GM12874 (cell line): ENCODE measurements around the gene RBM15B.

Experiments
- TF ChIP-seq, protein P1 (sequence below): IDR thresholded peaks from 2 replicates; pipeline ENCODE4 v1.5.1; 2011; ENCODE audit warnings: low read depth, mild to moderate bottlenecking, control low read depth, low read length, moderate library complexity; ENCODE audit not compliant: insufficient read depth

The RBM15B gene, protein sequence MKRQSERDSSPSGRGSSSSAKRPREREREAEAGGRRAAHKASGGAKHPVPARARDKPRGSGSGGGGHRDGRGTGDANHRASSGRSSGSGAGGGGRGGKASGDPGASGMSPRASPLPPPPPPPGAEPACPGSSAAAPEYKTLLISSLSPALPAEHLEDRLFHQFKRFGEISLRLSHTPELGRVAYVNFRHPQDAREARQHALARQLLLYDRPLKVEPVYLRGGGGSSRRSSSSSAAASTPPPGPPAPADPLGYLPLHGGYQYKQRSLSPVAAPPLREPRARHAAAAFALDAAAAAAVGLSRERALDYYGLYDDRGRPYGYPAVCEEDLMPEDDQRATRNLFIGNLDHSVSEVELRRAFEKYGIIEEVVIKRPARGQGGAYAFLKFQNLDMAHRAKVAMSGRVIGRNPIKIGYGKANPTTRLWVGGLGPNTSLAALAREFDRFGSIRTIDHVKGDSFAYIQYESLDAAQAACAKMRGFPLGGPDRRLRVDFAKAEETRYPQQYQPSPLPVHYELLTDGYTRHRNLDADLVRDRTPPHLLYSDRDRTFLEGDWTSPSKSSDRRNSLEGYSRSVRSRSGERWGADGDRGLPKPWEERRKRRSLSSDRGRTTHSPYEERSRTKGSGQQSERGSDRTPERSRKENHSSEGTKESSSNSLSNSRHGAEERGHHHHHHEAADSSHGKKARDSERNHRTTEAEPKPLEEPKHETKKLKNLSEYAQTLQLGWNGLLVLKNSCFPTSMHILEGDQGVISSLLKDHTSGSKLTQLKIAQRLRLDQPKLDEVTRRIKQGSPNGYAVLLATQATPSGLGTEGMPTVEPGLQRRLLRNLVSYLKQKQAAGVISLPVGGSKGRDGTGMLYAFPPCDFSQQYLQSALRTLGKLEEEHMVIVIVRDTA

DNA sequence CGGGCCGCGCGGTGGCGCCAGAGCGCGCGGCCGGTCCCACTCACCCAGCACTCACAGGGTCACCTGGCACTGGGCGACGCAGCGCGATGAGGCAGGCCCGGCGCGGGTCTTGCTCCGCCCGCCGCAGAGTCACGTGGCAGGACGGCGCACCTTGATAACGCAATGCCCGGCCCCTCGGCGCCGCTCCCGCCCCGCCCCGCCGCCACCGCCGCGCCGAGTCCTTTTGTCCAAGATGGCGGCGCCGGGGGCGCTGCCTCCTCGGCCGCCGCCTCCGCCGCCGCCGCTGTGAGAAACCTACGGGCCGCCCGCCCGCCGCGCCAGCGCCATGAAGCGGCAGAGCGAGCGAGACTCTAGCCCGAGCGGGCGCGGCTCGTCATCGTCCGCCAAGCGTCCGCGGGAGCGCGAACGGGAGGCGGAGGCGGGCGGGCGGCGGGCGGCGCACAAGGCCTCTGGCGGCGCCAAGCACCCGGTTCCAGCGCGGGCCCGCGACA is at the start of gene RBM15B:
TSS of gene RBM15B (plus strand) at position 211 of the 491 bp plus-strand sequence. CDS start at position 326, 115 bp downstream.
- TF ChIP-seq, protein P1, sequence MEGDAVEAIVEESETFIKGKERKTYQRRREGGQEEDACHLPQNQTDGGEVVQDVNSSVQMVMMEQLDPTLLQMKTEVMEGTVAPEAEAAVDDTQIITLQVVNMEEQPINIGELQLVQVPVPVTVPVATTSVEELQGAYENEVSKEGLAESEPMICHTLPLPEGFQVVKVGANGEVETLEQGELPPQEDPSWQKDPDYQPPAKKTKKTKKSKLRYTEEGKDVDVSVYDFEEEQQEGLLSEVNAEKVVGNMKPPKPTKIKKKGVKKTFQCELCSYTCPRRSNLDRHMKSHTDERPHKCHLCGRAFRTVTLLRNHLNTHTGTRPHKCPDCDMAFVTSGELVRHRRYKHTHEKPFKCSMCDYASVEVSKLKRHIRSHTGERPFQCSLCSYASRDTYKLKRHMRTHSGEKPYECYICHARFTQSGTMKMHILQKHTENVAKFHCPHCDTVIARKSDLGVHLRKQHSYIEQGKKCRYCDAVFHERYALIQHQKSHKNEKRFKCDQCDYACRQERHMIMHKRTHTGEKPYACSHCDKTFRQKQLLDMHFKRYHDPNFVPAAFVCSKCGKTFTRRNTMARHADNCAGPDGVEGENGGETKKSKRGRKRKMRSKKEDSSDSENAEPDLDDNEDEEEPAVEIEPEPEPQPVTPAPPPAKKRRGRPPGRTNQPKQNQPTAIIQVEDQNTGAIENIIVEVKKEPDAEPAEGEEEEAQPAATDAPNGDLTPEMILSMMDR = peak; percentile 99; the same call in 1 of the 2 replicates

DNA sequence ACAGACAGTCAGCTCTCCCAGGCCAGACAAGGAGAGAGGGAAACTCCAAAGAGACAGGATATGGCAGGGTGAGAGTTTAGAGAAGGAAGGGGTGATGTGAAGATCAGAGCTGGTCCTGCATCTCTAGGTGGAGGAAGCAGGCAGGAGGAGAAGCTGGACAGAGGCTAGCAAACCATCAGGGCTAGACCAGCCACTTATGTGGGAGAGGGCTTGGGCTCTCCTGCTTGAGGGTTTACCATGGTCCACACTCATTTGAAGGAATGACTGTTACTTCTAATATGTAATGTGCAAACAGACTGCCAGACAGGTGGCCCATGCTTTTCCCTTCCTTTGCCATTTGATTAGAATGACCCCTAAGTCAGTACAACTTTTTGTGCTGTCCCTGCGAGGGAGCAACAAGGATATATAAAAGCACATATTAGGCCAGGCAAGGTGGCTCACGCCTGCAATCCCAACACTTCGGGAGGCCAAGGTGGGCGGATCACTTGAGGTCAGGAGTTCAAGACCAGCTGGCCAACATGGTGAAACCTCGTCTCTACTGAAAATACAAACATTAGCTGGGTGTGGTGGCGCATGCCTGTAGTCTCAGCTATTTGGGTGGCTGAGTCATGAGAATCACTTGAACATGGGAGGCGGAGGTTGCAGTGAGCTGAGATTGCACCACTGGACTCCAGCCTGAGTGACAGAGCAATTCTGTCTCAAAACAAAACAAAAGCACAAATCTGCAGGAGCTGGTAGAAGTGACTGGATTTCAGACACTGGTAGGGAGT is 47.0 kb upstream of the RBM15B start:
- TF ChIP-seq, protein P1 = no peak

DNA sequence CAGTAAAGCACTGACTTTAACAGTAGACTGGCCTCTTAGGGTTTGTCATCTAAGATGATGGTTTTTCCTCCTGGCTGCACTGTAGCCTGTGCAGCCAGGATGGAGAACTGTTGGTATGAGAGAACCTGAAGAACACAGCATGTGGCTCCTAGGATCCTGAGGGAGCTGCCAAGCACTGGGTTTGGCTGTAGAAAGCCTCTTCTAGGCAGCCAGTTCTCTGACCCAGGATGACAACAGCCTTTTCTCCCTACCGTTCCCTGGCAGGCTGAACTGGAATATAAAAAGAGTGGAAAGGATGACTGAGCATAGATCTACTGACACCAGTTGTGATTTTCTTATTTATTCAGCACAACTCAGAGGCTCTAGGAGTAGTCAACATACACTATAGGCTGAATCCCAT is 40.3 kb upstream of the RBM15B start:
- TF ChIP-seq, protein P1 = no peak

DNA sequence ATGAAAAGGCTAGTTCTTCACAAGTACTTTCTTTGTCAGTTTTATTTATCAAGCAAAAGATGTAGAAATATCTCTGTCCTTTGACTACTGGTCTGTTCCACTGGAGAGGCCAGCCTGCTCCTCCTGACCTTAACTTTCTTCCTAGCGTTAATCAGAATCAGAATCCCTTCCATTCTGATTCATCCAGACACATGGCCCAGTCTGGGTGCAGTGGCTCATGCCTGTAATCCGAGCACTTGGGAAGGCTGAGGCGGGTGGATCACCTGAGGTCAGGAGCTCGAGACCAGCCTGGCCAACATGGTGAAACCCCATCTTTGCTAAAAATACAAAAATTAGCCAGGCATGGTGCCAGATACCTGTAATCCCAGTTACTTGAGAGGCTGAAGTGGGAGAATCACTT is 38.0 kb upstream of the RBM15B start:
- TF ChIP-seq, protein P1 = no peak

DNA sequence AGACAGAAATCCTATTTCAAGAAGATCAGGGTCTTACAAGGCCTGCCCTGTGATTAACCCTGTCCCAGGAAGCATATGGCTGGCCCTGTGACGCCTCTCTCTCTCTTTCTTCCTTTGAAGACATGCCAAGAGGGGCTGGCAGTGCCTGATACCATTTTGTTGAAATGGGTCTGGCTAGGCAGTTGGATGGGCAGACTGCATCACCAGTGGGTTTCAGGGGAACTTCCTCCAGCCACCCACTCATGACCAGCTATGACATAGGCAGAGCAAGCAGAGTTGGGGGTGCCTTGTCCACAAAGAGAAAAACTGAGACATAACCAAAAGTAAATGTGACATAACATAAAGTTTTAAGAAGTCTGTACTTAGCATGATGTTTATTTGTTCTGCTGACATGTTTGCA is 37.4 kb upstream of the RBM15B start:
- TF ChIP-seq, protein P1 = no peak

DNA sequence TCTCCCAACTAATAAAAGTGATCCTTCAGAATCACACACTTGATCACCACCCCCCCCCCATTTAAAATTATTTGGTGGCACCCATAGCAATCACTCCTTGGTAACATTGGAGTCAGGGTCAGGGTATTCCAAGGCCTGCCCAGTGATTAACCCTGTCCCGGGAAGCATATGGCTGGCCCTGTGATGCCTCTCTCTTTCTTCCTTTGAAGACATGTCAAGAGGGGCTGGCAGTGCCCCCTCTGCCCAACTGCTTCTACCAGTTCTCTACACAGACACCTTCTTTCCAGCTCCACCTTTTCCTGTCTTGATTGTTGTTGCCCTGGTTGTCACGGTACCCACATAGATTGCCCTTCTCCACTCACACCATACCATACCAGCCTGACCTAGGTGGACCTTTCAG is 36.9 kb upstream of the RBM15B start:
- TF ChIP-seq, protein P1 = no peak
